Hepatocyte (in vitro differentiated cells): ENCODE results near the gene GBX1.

ENCODE experiments used
- CTCF ChIP-seq: fragments of 200-600 bp; sonication (generic); IDR thresholded peaks from 2 replicates; pipeline ENCODE4 v1.5.1; 2016; ENCODE audit warnings: antibody characterized with exemption, mild to moderate bottlenecking; ENCODE audit not compliant: poor library complexity
- EZH2 ChIP-seq: fragments of 200-600 bp; sonication (generic); IDR thresholded peaks from 2 replicates; pipeline ENCODE4 v1.6.1; 2016; ENCODE audit warnings: antibody characterized with exemption, mild to moderate bottlenecking, borderline replicate concordance
- EZH2phosphoT487 ChIP-seq: fragments of 200-600 bp; sonication (generic); IDR thresholded peaks from one replicate; pipeline ENCODE4 v1.6.1; 2018; ENCODE audit warnings: antibody characterized with exemption, mild to moderate bottlenecking, low read depth, moderate library complexity; ENCODE audit not compliant: unreplicated experiment, severe bottlenecking

- TF ChIP-seq CTCF (no peak), EZH2 (no peak), EZH2phosphoT487 (no peak)
These were observed 63.5 kb downstream of the GBX1 start for GRCh38 chr7:151103973-151104372.
